Head of caudate nucleus (tissue), 42 donors: Measurements from ENCODE around the gene CCNG2.

ENCODE experiments used
- DNase-seq, 42 donors: peaks; one replicate each; pipeline versions ENCODE4 v3.0.0 to v3.0.0-alpha.2; 2020 to 2021; ENCODE audit warnings: mixed read lengths in 7 of 42
- intact Hi-C: fragments of 100-400 bp; cut with DNase I; formaldehyde crosslinking; loops from one replicate; pipeline ENCODE4 v1.15.0; 2022

The CCNG2 gene

GRCh38 chr4:77167866-77168265, 10.9 kb downstream of the CCNG2 start:
- DNase-seq = no peak
- intact Hi-C loops = no loop called here

- intact Hi-C loops = no loop called here
- DNase-seq = no peak
Observed at GRCh38 chr4:77169481-77169880, 12.5 kb downstream of the CCNG2 start.

GRCh38 chr4:77170926-77171325, 13.9 kb downstream of the CCNG2 start:
- intact Hi-C loops = no loop called here
- no peak for DNase-seq

GRCh38 chr4:77172336-77172735, 15.3 kb downstream of the CCNG2 start:
- intact Hi-C loops = no loop called here
- no peak for DNase-seq

DNA sequence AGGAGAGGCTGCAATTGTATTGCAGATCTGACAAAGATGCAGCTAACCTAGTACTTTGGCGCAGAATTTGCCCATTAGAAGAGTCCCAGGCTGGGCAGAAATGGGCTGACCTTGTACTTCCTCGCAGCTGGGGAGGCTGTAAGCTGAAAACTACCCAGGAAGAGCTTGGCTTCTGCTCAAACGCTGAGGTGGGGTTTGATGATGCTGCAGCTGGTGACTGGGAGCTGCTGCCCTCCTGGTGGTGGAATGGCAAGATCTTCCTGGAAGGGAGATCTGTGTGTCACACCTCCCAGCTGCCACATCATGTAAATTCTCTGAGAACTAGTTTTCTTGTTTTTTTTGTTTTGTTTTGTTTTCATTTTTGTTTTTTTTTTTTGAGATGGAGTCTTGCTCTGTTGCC, 17.4 kb downstream of the CCNG2 start:
- no peak for DNase-seq
- intact Hi-C loops = no loop called here

DNA sequence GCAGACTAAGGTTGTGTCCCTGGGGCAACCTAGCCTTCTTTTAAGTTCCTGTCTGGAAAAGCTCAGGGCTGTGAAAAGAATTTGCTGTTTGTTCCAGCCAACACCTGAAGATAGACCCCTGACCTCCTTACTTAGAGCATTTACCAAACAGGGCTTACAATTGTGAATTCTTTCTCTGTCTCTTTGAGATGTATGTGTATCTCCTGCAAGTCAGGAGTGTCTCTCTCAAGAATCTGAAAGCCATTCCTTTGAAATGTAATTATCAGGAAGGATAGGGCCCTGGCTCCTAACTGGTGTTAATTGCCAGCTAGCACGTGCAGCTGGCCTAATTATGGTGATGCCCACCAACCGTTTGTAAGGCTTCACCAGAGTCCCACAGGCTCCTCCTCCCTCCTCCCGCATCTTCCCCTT, 18.2 kb downstream of the CCNG2 start:
- intact Hi-C loops = no loop called here
- no peak for DNase-seq

DNA sequence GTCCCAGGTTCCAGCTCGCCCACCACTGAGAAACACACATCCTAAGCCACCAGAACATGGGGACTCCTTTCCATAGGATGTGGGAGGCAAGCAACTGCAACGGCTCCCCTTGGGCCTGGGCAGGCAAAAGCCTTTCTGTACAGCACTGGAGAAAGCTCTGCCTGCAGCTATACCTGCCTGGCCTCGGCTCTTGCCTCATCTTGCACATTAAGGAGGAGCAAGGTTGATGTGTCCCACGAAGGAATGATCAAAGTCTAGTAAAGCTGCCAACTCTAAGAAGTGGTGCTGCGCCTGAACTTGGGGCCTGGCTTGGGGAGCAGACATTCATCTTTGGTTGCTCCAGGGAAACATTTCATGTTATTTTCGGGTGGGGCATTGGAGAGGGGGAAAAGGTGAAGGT, 19.6 kb downstream of the CCNG2 start:
- no peak for DNase-seq
- intact Hi-C loops = no loop called here

GRCh38 chr4:77177199-77177598, 20.2 kb downstream of the CCNG2 start:
- intact Hi-C loops = no loop called here
- no peak for DNase-seq

DNA sequence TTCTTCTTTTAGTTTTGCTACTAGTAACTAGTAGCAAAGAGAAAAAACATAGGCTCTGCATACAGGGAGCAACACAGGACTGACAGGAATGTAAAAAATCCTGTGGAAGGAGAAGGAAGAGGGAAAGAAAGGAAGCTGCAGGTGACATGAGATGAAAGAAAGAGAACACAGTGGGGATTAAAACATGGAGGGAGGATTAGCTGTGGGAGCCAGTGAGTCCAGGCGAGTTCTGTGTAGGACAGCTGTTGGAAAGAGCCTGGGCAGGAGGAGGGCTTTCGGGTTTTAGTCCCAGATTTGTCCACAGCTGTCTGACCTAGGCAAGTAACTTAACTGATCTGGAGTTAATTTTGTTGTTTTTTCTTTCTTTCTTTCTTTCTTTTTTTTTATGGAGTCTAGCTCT, 21.6 kb downstream of the CCNG2 start:
- DNase-seq = no peak
- intact Hi-C loops = no loop called here

- intact Hi-C loops = no loop called here
- no peak for DNase-seq
Observed at GRCh38 chr4:77179519-77179918, 22.5 kb downstream of the CCNG2 start.

GRCh38 chr4:77181720-77182119, 24.7 kb downstream of the CCNG2 start:
- intact Hi-C loops = no loop called here
- DNase-seq = no peak

DNA sequence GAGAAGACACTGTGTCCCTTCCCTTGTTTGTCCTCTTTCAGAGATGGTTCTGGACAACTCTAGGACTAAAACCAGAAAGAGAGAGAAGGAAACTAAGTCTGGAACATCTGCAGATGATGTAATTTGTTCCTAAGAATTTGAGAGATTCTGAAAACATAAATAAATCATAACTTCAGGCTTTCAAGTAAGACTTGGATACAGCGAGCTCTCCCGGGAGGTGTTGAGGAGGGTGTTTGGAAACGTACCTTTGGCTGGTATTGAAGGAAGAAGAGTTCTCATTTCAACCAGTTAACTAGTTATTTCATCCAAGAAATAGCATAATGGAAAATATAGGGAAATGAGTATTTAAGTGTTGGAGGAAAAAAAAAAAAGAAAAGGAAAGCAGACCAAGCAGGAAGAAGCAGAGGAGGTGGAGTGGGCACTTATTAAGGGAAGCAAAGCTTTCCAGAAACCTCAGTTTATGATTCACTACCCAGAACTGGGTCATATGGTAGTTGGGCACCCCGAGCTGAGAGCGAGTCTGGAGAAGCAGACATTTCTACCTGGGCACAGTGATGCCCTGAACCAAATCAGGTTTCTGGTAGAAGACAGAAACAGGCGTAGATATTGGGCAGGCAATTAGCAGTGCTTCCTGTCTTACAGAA, 26.9 kb downstream of the CCNG2 start:
- intact Hi-C loops = no loop called here
- DNase-seq = no peak

DNA sequence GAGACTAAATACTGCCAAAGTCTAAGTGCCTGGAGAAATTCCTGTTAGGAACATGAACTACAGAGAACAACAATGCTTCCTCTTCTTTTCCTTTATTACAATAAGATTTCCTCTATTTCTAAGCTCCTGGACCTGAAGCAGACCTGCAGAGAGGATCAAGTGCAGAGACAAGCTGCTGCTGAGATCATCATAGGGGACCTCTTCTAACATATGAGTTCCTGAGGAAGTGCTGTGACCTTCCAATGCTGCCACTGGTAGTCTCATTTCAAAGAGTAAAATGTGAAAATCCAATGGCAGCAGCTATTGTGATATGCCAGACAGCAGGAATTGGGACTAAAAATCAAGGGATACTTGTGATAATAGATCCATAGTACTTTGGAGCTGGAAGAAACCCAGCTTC, 28.0 kb downstream of the CCNG2 start:
- no peak for DNase-seq
- intact Hi-C loops = no loop called here

GRCh38 chr4:77185686-77186085, 28.7 kb downstream of the CCNG2 start:
- intact Hi-C loops = no loop called here
- DNase-seq = peak in 1 of 42 donors; percentile 8

DNA sequence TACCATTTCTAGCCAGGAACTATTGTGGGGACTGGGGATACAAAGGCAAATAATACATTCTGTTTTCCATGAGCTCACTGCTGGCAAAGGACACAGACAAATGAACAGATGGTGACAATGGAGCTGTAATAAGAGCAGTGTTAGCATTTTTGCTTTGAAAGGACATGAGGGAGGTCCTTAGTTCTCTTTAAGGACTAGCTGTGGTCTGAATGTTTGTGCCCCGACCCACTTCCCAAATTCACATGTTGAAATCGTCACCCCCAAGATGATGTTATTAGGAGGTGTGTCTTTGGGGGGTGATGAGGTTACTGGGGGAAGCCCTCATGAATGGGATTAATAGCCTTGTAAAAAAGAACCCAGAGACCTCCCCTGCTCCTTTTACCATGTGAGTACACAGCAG, 30.3 kb downstream of the CCNG2 start:
- no peak for DNase-seq

DNA sequence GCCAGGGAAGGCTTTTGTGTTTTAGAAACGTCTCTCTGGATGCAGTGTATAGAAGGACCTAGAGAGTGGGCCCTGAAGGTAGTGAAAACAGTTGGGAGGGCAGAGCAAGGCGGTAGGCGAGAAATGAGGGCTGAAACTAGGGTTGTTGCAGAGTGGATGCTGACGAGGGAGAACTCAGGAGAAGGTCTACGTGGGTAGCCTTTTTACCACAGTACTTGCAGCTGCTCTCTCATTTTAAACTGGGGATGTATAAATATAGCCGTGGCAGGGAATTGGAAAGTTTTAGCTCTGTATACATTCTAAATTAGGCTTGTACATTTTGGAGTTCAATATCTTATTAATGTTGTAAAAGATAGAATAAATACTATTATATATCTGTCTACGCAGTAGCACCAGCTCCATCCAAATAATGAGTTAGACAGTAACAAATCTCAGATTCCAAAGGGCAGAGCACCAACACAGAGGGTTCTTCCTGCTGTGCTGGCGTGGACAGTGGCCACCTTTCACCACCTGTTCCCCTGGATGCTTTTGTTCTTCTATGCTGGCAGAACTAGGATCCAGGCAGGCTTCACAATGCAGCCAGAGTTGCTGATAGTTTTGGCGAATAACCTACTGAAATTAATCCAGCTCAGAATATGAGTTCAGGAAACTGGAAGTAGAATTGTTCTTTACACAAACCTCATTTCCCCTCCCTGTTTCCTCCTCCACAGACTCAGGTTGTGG, 31.7 kb downstream of the CCNG2 start:
- intact Hi-C loops = no loop called here
- peak in 1 of 42 donors; percentile 11 for DNase-seq

More for the DNA sequence above, 30.3 kb downstream of the CCNG2 start:
- intact Hi-C loops = no loop called here

DNA sequence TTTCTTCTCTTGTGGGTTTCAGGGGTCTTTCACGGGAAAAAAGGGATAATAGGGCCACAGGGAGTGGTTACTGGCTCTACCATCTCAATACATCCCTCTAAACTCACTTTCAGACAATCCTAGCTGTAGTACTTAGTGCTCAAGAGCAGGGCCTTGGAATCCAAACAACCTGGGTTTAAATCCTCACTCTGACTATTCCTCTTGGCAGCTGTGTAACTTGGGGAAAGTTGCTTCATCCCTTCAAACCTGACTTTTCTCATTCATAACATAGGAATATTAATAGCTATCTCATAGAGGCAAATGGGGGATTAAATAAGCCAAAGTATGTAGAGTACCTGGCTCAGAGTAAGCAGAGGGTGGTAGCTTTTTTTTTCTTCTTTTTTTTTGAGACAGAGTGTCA, 32.4 kb downstream of the CCNG2 start:
- intact Hi-C loops = no loop called here
- no peak for DNase-seq

- DNase-seq = no peak
- intact Hi-C loops = no loop called here
Observed at GRCh38 chr4:77190053-77190452, 33.0 kb downstream of the CCNG2 start.

GRCh38 chr4:77193046-77193445, 36.0 kb downstream of the CCNG2 start:
- DNase-seq = no peak
- intact Hi-C loops = no loop called here

DNA sequence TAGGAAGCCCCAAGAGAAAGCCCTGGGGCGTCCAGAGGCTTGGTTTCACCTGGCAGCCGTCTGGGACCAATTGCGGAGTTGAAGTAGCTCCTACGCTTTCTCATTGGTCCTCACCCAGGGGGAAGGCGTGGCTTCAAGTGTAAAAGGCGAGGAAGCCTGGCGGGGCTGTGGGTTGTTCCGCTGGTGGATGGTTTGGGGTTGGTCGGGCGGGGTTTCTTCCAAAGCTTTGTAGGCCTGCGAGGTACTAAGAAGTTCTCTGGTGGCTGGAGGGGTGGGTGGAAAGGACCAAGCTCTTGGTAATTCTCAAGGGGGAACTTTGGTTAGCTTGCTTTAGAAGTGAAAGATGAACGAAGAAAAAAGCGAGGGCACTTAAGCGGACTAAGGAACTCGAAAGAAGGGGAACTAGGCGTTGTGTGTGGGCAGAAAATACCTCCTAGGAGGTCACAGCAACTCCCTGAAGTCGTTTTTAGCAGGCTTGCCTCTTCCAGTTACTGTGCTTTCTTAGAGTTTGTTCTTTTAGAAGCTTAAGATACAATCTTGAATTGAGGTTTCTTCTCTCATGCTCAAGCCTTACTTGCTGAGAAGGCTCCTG, 36.6 kb downstream of the CCNG2 start:
- DNase-seq = peak; percentile 3 to 68 (median 44)

GRCh38 chr4:77194366-77194765, 37.4 kb downstream of the CCNG2 start:
- no peak for DNase-seq
- intact Hi-C loops = no loop called here

More for the DNA sequence above, 36.6 kb downstream of the CCNG2 start:
- intact Hi-C loops = no loop called here
